Stimulated activated CD8-positive, alpha-beta memory T cell treated with anti-CD3 and anti-CD28 coated beads, Interleukin-7, amount 100 ng/mL, for 48 hours (primary cell): ENCODE data around the gene TRAF6.

Experiments used
- DNase-seq, 2 donors: peaks; one replicate each; pipeline ENCODE4 v3.0.0-alpha.2; 2020; ENCODE audit warnings: low read depth in 1 of 2; ENCODE audit errors: extremely low read depth in 1 of 2

TRAF6 gene

GRCh38 chr11:36459046-36459445 lies 51.0 kb downstream of the TRAF6 start:
- no peak for DNase-seq

GRCh38 chr11:36458129-36458915 lies 51.8 kb downstream of the TRAF6 start:
- DNase-seq = no peak

- no peak for DNase-seq
Observed at GRCh38 chr11:36456156-36456555, 53.9 kb downstream of the TRAF6 start.

GRCh38 chr11:36455658-36456111 lies 54.4 kb downstream of the TRAF6 start:
- DNase-seq = no peak

GRCh38 chr11:36454941-36455631 lies 55.0 kb downstream of the TRAF6 start:
- no peak for DNase-seq

- DNase-seq = no peak
Observed at GRCh38 chr11:36454551-36454940, 55.5 kb downstream of the TRAF6 start.

GRCh38 chr11:36453678-36454077 lies 56.4 kb downstream of the TRAF6 start:
- DNase-seq = no peak

GRCh38 chr11:36452961-36453360 lies 57.1 kb downstream of the TRAF6 start:
- DNase-seq = no peak

- peak in 1 of 2 donors; percentile 22 for DNase-seq
Observed at GRCh38 chr11:36452236-36452940, 57.7 kb downstream of the TRAF6 start.

GRCh38 chr11:36451681-36452080 lies 58.4 kb downstream of the TRAF6 start:
- DNase-seq = no peak

- no peak for DNase-seq
Observed at GRCh38 chr11:36451045-36451444, 59.0 kb downstream of the TRAF6 start.

GRCh38 chr11:36450110-36450572 lies 59.9 kb downstream of the TRAF6 start:
- no peak for DNase-seq

- DNase-seq = no peak
Observed at GRCh38 chr11:36449561-36450096, 60.4 kb downstream of the TRAF6 start.

- no peak for DNase-seq
Observed at GRCh38 chr11:36447947-36448346, 62.1 kb downstream of the TRAF6 start.

GRCh38 chr11:36447514-36447913 lies 62.6 kb downstream of the TRAF6 start:
- DNase-seq = no peak

GRCh38 chr11:36446135-36446534 lies 63.9 kb downstream of the TRAF6 start:
- no peak for DNase-seq

- DNase-seq = no peak
Observed at GRCh38 chr11:36443661-36444060, 66.4 kb downstream of the TRAF6 start.

- DNase-seq = no peak
Observed at GRCh38 chr11:36441610-36442208, 68.4 kb downstream of the TRAF6 start.

- DNase-seq = no peak
Observed at GRCh38 chr11:36438126-36438525, 71.9 kb downstream of the TRAF6 start.

- DNase-seq = no peak
Observed at GRCh38 chr11:36437413-36437812, 72.7 kb downstream of the TRAF6 start.
